Prostate gland (tissue), 2 donors: ENCODE data around the gene CRK.

Experiments
- POLR2A ChIP-seq: fragments of 450-650 bp; IDR thresholded peaks from one replicate; pipeline ENCODE4 v1.6.1; 2016; ENCODE audit warnings: antibody characterized with exemption, mild to moderate bottlenecking
- POLR2AphosphoS5 ChIP-seq: sonication (generic); formaldehyde crosslinking; IDR thresholded peaks from one replicate; pipeline ENCODE4 v1.6.1; 2017; ENCODE audit warnings: antibody characterized with exemption
- TF ChIP-seq, protein P1 (sequence below), 4 experiments: fragments of 200-600 bp in 2 of 4; fragments of 450-650 bp in 2 of 4; sonication (generic) in 2 of 4; IDR thresholded peaks; 1 replicate in 3 of 4; 2 replicates in 1 of 4; pipeline ENCODE4 v1.5.1; 2016 to 2019; ENCODE audit warnings: antibody characterized with exemption in 4 of 4, mild to moderate bottlenecking in 2 of 4, moderate library complexity in 2 of 4

DNA sequence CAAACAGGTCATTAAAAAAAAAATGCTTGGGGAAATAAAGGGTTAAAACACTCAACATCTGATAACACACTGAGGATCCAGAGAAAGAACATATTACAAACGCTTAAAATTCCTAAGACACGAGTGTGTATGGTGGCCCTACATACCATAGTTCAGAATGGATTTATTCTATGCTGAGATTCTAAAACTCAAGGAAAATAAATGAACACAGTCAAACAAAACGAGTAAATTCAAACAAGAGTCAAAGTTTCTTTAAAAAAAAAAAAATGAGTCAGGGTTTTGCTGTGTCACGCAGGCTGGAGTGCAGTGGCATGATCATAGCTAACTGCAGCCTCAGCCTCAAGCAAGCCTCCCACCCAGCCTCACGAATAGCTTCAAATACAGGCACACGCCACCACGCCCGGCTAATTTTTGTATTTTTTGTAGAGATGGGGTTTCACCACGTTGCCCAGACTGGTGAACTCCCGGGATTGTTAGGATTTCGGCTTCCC, 17.4 kb downstream of the CRK start:
- TF ChIP-seq, protein P1, sequence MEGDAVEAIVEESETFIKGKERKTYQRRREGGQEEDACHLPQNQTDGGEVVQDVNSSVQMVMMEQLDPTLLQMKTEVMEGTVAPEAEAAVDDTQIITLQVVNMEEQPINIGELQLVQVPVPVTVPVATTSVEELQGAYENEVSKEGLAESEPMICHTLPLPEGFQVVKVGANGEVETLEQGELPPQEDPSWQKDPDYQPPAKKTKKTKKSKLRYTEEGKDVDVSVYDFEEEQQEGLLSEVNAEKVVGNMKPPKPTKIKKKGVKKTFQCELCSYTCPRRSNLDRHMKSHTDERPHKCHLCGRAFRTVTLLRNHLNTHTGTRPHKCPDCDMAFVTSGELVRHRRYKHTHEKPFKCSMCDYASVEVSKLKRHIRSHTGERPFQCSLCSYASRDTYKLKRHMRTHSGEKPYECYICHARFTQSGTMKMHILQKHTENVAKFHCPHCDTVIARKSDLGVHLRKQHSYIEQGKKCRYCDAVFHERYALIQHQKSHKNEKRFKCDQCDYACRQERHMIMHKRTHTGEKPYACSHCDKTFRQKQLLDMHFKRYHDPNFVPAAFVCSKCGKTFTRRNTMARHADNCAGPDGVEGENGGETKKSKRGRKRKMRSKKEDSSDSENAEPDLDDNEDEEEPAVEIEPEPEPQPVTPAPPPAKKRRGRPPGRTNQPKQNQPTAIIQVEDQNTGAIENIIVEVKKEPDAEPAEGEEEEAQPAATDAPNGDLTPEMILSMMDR (IDR thresholded peaks at IDR 0.05) = no peak
- TF ChIP-seq POLR2A (no peak), POLR2AphosphoS5 (no peak)
